ENCODE results near the gene NPAS1. TPM values are rescaled to one million over a fixed set of nuclear protein-coding genes. Genes with fewer than 3 reads are reported as not detected.
A peak's percentile ranks its signal among the peaks of the same experiment; 100 is the strongest.
"Not testable (repeated sequence)": the region's sequence is repeated elsewhere in the genome, so short reads cannot be mapped to it uniquely, and the experiment has no call there.

Gene NPAS1
- total RNA-seq, 2 experiments from 2014 or later: 0.50 TPM; not detected in 1

DNA sequence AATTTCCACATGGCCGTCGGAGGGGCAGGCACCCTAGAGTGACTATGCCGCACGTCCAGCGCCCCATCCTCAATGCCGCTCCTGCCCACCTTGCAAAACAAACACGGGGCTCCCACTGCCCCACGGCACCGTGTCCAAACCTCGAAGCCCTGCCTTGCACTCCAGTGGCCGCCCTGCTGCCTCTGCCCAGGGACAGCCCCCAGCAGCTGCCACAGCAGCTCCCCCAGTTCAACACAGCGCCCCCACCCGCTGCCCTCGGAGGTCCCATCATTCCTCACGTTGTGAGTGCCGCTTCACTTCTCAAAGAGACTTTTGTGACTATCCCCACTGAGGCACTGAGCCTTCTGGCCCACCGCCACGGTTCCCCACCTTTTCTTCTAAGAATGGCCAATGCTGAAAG lies 51.1 kb downstream of the NPAS1 start:
- intact Hi-C loops (cut with DNase I, micrococcal nuclease): no loop called here
- Mint-ChIP-seq H3K4me3 (no peak overlapping the region), H3K27ac (no peak overlapping the region), H3K4me1 (peaks cover 3% of the 10 kb centered on the region), H3K9me3 (ENCODE audit: low read depth) (no peaks in the 10 kb centered on the region), H3K36me3 (ENCODE audit: low read depth) (peaks cover 46% of the 10 kb centered on the region), H3K27me3 (no peaks in the 10 kb centered on the region)
- ChIA-PET POLR2A (no interaction called here), CTCF (no interaction called here)
- ATAC-seq (no peak), DNase-seq (no peak)

- DNase-seq (no peak), ATAC-seq (no peak)
- intact Hi-C loops (cut with DNase I, micrococcal nuclease): no loop called here
- Mint-ChIP-seq H3K9me3 (ENCODE audit: low read depth) (no peaks in the 10 kb centered on the region), H3K27me3 (no peaks in the 10 kb centered on the region), H3K27ac (no peak overlapping the region), H3K4me1 (peaks cover 3% of the 10 kb centered on the region), H3K4me3 (no peak overlapping the region), H3K36me3 (ENCODE audit: low read depth) (peaks cover 47% of the 10 kb centered on the region)
- ChIA-PET CTCF (no interaction called here), POLR2A (no interaction called here)
Observed at GRCh38 chr19:47071731-47072130, 52.1 kb downstream of the NPAS1 start.

DNA sequence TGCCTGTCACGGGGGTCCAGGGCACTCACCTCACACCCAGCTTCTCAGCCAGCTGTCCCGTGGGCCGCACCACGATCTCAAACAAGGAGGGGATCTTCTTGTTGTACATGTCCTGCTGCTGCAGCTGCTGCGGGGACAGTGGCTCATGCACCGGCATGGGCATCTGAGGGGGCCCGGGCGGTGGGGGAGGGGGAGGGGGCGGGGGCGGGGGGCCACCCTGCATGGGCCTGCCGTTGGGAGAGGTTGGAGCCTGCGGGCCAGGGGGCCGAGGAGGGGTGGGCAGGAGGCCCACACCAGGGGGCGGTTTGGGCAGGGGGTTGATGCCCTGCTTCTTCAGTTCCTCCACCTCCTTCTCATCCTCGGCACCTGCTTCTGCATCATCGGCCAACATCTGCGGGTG lies 52.7 kb downstream of the NPAS1 start:
- Mint-ChIP-seq H3K4me3 (no peak overlapping the region), H3K27me3 (no peaks in the 10 kb centered on the region), H3K36me3 (ENCODE audit: low read depth) (peaks cover 52% of the 10 kb centered on the region), H3K9me3 (ENCODE audit: low read depth) (no peaks in the 10 kb centered on the region), H3K27ac (no peak overlapping the region), H3K4me1 (peaks cover 3% of the 10 kb centered on the region)
- intact Hi-C loops (cut with DNase I, micrococcal nuclease): no loop called here
- no peak for DNase-seq
- ATAC-seq: no peak
- ChIA-PET CTCF (interaction anchor here (1.0 to 1.4 kb wide), 2 partner anchors 53 to 59 kb away, joined by 3 to 4 read pairs; no protein-coding TSS in a partner anchor), POLR2A (no interaction called here)

GRCh38 chr19:47073574-47073973 lies 53.9 kb downstream of the NPAS1 start:
- DNase-seq (no peak), ATAC-seq (no peak)
- POLR2A ChIA-PET: no interaction called here
- peaks cover 3% of the 10 kb centered on the region for H3K4me1 Mint-ChIP-seq
- H3K36me3 Mint-ChIP-seq (ENCODE audit: low read depth): peaks cover 55% of the 10 kb centered on the region
- H3K9me3 Mint-ChIP-seq (ENCODE audit: low read depth): no peaks in the 10 kb centered on the region
- H3K4me3 Mint-ChIP-seq: no peak overlapping the region
- CTCF ChIA-PET: interaction anchor here (1.0 to 1.4 kb wide), 2 partner anchors 55 to 60 kb away, joined by 3 to 4 read pairs; no protein-coding TSS in a partner anchor
- H3K27me3 Mint-ChIP-seq: no peaks in the 10 kb centered on the region
- H3K27ac Mint-ChIP-seq: no peak overlapping the region
- intact Hi-C loops (cut with DNase I, micrococcal nuclease): no loop called here

DNA sequence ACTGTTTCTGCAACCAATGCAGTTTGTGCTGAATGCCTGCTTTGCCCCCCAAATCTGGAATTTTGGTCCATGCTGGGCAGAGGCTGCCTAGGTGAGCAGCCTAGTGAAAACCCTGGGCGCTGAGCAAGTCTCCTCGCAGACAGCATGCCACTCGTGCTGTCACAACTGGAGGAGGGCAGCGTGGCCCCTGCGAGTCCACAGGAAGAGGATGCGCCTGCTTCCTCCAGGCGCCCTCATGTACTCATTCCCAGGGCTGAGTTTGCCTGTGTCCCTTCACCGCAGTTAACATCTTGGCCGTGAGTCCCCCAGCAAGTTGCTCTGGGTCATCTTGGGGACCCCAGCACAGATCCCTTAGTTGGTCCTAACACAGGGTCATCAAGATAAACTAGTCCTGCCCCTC lies 55.0 kb downstream of the NPAS1 start:
- Mint-ChIP-seq H3K4me1 (peaks cover 3% of the 10 kb centered on the region), H3K9me3 (ENCODE audit: low read depth) (no peaks in the 10 kb centered on the region), H3K36me3 (ENCODE audit: low read depth) (peaks cover 58% of the 10 kb centered on the region), H3K27ac (no peak overlapping the region), H3K27me3 (no peaks in the 10 kb centered on the region), H3K4me3 (no peak overlapping the region)
- CTCF ChIA-PET: no interaction called here
- DNase-seq: no peak
- POLR2A ChIA-PET: no interaction called here
- intact Hi-C loops (cut with DNase I, micrococcal nuclease): no loop called here
- ATAC-seq: no peak

- Mint-ChIP-seq H3K27me3 (no peaks in the 10 kb centered on the region), H3K4me3 (no peak overlapping the region), H3K27ac (no peak overlapping the region), H3K4me1 (peaks cover 3% of the 10 kb centered on the region), H3K9me3 (ENCODE audit: low read depth) (no peaks in the 10 kb centered on the region), H3K36me3 (ENCODE audit: low read depth) (peaks cover 54% of the 10 kb centered on the region)
- no peak for DNase-seq
- intact Hi-C loops (cut with DNase I, micrococcal nuclease): no loop called here
- POLR2A ChIA-PET: no interaction called here
- CTCF ChIA-PET: no interaction called here
- no peak for ATAC-seq
Observed at GRCh38 chr19:47075179-47075810, 55.7 kb downstream of the NPAS1 start.

DNA sequence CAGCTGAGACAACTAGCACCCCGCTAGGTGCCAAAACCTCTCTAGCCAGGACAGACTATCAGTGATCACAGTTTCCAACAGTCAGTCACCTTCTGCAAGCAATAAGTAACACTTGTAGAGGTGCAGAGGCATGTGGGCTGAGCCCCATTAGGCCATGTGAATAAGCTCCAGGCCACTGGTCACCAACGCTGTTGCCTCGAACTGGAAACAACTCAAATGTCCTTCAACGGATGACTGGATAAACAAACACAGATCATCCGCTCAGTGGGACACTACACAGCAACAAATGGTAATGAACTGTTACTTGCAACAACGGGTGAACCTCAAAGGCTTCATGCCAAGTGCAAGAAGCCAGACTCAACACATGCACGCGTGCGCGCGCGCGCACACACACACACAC lies 56.3 kb downstream of the NPAS1 start:
- CTCF ChIA-PET: no interaction called here
- Mint-ChIP-seq H3K4me1 (peaks cover 3% of the 10 kb centered on the region), H3K27ac (no peak overlapping the region), H3K27me3 (no peaks in the 10 kb centered on the region), H3K4me3 (no peak overlapping the region), H3K36me3 (ENCODE audit: low read depth) (peaks cover 48% of the 10 kb centered on the region), H3K9me3 (ENCODE audit: low read depth) (no peaks in the 10 kb centered on the region)
- ATAC-seq: no peak
- intact Hi-C loops (cut with DNase I, micrococcal nuclease): no loop called here
- DNase-seq: no peak
- POLR2A ChIA-PET: interaction anchor here (1.0 kb wide), 1 partner anchor 38 kb away, joined by 3 read pairs; the partner anchor contains the start of gene ZC3H4

- POLR2A ChIA-PET; H3K27ac Mint-ChIP-seq; intact Hi-C loops (cut with DNase I, micrococcal nuclease); H3K9me3 Mint-ChIP-seq (ENCODE audit: low read depth); H3K4me3 Mint-ChIP-seq; ATAC-seq; DNase-seq; H3K27me3 Mint-ChIP-seq; H3K4me1 Mint-ChIP-seq: not testable (repeated sequence)
- CTCF ChIA-PET: interaction anchor here (0.6 to 2.0 kb wide), 8 partner anchors 12 to 427 kb away, joined by 3 to 20 read pairs (median 4); partner anchors contain the start of gene SAE1
- H3K36me3 Mint-ChIP-seq (ENCODE audit: low read depth): peaks cover 50% of the 10 kb centered on the region
Observed at GRCh38 chr19:47078351-47078750, 58.7 kb downstream of the NPAS1 start.

DNA sequence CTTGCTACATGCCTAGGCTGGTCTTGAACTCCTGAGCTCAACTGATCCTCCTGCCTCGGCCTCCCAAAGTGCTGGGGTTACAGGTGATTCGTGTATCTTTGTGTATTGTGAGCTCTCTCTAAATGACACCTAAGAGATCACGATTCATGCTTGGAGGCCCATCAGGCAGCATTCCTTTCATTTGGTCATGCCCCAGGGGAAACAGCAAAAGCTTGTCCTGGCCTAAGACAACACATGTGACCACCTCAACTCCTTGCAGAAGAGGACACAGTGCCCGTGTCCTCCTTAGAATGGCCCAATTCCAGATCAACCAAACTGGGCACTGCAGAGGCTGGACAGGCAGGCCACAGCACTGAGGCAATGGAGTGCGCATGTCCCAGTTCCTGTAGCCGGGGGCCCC lies 61.5 kb downstream of the NPAS1 start:
- ATAC-seq: no peak

DNA sequence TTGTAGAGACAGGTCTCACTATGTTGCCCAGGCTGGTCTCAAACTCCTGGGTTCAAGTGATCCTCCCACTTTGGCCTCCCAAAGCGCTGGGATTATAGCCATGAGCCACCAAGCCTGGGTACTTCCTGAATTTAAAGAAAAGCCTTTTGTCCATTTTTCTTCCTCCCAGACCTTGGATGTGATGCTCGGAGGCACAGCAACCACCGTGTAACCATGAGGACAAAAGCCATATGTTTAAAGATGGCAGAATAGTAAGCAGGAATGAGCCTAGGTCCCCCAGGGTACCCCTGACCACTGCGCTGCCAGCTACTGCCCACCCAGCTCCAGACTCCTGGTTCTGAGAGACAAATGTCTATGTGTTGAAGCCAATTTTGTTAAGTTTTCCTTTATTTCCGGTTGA lies 62.9 kb downstream of the NPAS1 start:
- no peaks in the 10 kb centered on the region for H3K27me3 Mint-ChIP-seq
- DNase-seq (no peak), ATAC-seq (no peak)
- no peaks in the 10 kb centered on the region for H3K9me3 Mint-ChIP-seq (ENCODE audit: low read depth)
- ChIA-PET POLR2A (no interaction called here), CTCF (interaction anchor here (0.7 to 2.0 kb wide), 7 partner anchors 15 to 555 kb away, joined by 3 to 7 read pairs (median 4); partner anchors contain the start of genes SAE1 and ZC3H4)
- H3K36me3 Mint-ChIP-seq (ENCODE audit: low read depth): peaks cover 49% of the 10 kb centered on the region
- H3K27ac Mint-ChIP-seq: no peak overlapping the region
- no peak overlapping the region for H3K4me3 Mint-ChIP-seq
- intact Hi-C loops (cut with DNase I, micrococcal nuclease): no loop called here
- no peaks in the 10 kb centered on the region for H3K4me1 Mint-ChIP-seq

More for the DNA sequence above, 61.5 kb downstream of the NPAS1 start:
- Mint-ChIP-seq H3K36me3 (ENCODE audit: low read depth) (peaks cover 50% of the 10 kb centered on the region), H3K27ac (peak overlapping the region; percentile 42), H3K27me3 (no peaks in the 10 kb centered on the region), H3K4me1 (no peaks in the 10 kb centered on the region), H3K4me3 (no peak overlapping the region), H3K9me3 (ENCODE audit: low read depth) (no peaks in the 10 kb centered on the region)
- POLR2A ChIA-PET: interaction anchor here (0.8 kb wide), 1 partner anchor 27 kb away, joined by 4 read pairs; no protein-coding TSS in a partner anchor
- no peak for DNase-seq
- CTCF ChIA-PET: interaction anchor here (0.7 to 2.1 kb wide), 6 partner anchors 32 to 163 kb away, joined by 3 to 12 read pairs (median 6); partner anchors contain the start of gene ZC3H4
- intact Hi-C loops (cut with DNase I, micrococcal nuclease): no loop called here

- POLR2A ChIA-PET: no interaction called here
- peaks cover 49% of the 10 kb centered on the region for H3K36me3 Mint-ChIP-seq (ENCODE audit: low read depth)
Observed at GRCh38 chr19:47084879-47085439, 65.3 kb downstream of the NPAS1 start.

DNA sequence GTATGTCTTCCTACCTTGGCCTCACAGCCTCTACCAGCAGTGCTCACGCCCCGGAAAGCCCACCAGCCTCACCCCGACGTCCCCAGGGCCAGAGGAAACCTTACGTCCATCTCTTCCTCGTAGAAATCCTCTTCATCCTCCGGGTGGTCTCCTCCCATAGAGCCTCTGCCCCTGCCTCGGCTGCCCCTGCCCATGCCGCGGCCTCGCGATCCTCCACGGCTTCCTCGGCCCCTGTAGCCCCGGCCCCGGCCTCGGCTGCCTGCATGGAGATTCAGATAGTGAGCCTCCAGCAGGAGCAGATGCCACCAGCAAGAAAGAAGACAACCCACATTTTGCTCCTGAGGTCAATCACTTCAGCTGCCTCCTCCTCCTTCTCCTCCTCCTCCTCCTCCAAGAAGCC lies 66.6 kb downstream of the NPAS1 start:
- peaks cover 58% of the 10 kb centered on the region for H3K36me3 Mint-ChIP-seq (ENCODE audit: low read depth)
- no peak for ATAC-seq

More at GRCh38 chr19:47084879-47085439, 65.3 kb downstream of the NPAS1 start:
- H3K4me1 Mint-ChIP-seq: no peaks in the 10 kb centered on the region
- CTCF ChIA-PET: no interaction called here
- intact Hi-C loops (cut with DNase I, micrococcal nuclease): no loop called here
- H3K27me3 Mint-ChIP-seq: no peaks in the 10 kb centered on the region
- no peak overlapping the region for H3K4me3 Mint-ChIP-seq
- ATAC-seq (no peak), DNase-seq (no peak)
- H3K9me3 Mint-ChIP-seq (ENCODE audit: low read depth): no peaks in the 10 kb centered on the region
- H3K27ac Mint-ChIP-seq: peak overlapping the region; percentile 37

More for the DNA sequence above, 66.6 kb downstream of the NPAS1 start:
- Mint-ChIP-seq H3K4me3 (no peak overlapping the region), H3K9me3 (ENCODE audit: low read depth) (no peaks in the 10 kb centered on the region), H3K27ac (no peak overlapping the region), H3K27me3 (no peaks in the 10 kb centered on the region), H3K4me1 (no peaks in the 10 kb centered on the region)
- ChIA-PET POLR2A (no interaction called here), CTCF (no interaction called here)
- intact Hi-C loops (cut with DNase I, micrococcal nuclease): no loop called here
- no peak for DNase-seq
